Caco-2 (cell line): ENCODE data around the gene MEGF11. TPM values are rescaled to one million over a fixed set of nuclear protein-coding genes. Genes with fewer than 3 reads are reported as not detected.

Source experiments
- BruUV-seq: library from RNA; stranded (reverse); fragments of 400-500 nt; replicated peaks from 2 replicates; lab custom pipeline; 2021; lab: Mats Ljungman, UMichigan
- CTCF ChIA-PET: fragments of 300-600 bp; sonication (Branson Sonifier 250); formaldehyde crosslinking; loops from one replicate; lab custom pipeline; 2022; ENCODE audit warnings: antibody characterized with exemption; lab: Charles Lee
- POLR2A ChIA-PET: fragments of 300-600 bp; sonication (Branson Sonifier 250); formaldehyde crosslinking; loops from one replicate; lab custom pipeline; 2022; ENCODE audit warnings: antibody characterized with exemption; lab: Charles Lee
- DNase-seq, 2 experiments: peaks; one replicate each; pipeline versions ENCODE4 v3.0.0 to v3.0.0-alpha.2; 2020 to 2022
- H3K27me3 ChIP-seq: replicated peaks from 2 replicates; pipeline ENCODE4 v1.6.0; 2011; ENCODE audit warnings: low read length; ENCODE audit not compliant: control insufficient read depth, insufficient read depth
- H3K36me3 ChIP-seq: 2 replicates; pipeline ENCODE4 v1.5.1; 2011; ENCODE audit warnings: low read length; ENCODE audit not compliant: control insufficient read depth, insufficient read depth
- H3K4me1 ChIP-seq: fragments of 250-450 bp; sonication (Bioruptor Pico); 2 replicates; pipeline ENCODE4 v1.5.1; 2020; ENCODE audit warnings: mild to moderate bottlenecking
- H3K4me3 ChIP-seq: 2 replicates; pipeline ENCODE4 v1.5.1; 2011; ENCODE audit warnings: low read depth, mild to moderate bottlenecking, control low read depth, low read length
- H3K9me3 ChIP-seq: fragments of 250-450 bp; sonication (Bioruptor Pico); 2 replicates; pipeline ENCODE4 v1.5.1; 2020; ENCODE audit warnings: mild to moderate bottlenecking, moderate library complexity
- H3K27ac Mint-ChIP-seq: one replicate; pipeline ENCODE4 v1.8.0; 2022; ENCODE audit warnings: mixed read lengths; ENCODE audit not compliant: unreplicated experiment
- H3K27me3 Mint-ChIP-seq: one replicate; pipeline ENCODE4 v1.8.0; 2022; ENCODE audit warnings: mixed read lengths; ENCODE audit not compliant: insufficient read depth, unreplicated experiment
- H3K36me3 Mint-ChIP-seq: one replicate; pipeline ENCODE4 v1.8.0; 2022; ENCODE audit warnings: mild to moderate bottlenecking, mixed read lengths; ENCODE audit not compliant: insufficient read depth, unreplicated experiment
- H3K4me1 Mint-ChIP-seq: one replicate; pipeline ENCODE4 v1.8.0; 2022; ENCODE audit warnings: low read depth, mixed read lengths; ENCODE audit not compliant: unreplicated experiment
- H3K4me3 Mint-ChIP-seq: one replicate; pipeline ENCODE4 v1.8.0; 2022; ENCODE audit warnings: mild to moderate bottlenecking, moderate library complexity, mixed read lengths; ENCODE audit not compliant: unreplicated experiment
- H3K9me3 Mint-ChIP-seq: one replicate; pipeline ENCODE4 v1.8.0; 2022; ENCODE audit warnings: mixed read lengths; ENCODE audit not compliant: unreplicated experiment
- CTCF ChIP-seq, 2 experiments: fragments of 200-600 bp in 1 of 2; IDR thresholded peaks; 1 replicate in 1 of 2; 2 replicates in 1 of 2; pipeline versions ENCODE4 v1.5.1 to v1.8.0; 2011 to 2022; ENCODE audit warnings: antibody characterized with exemption in 1 of 2, control low read depth in 1 of 2, inconsistent platforms in 1 of 2, low read depth in 1 of 2, low read length in 1 of 2, mild to moderate bottlenecking in 1 of 2, moderate library complexity in 1 of 2; ENCODE audit not compliant: insufficient read depth in 1 of 2, severe bottlenecking in 1 of 2, unreplicated experiment in 1 of 2
- intact Hi-C: fragments of 100-400 bp; cut with micrococcal nuclease; formaldehyde crosslinking; loops from one replicate; pipeline ENCODE4 v1.10.0; 2022; ENCODE audit not compliant: unreplicated experiment
- total RNA-seq: library from RNA; stranded (reverse); gene quantifications from 2 replicates; pipeline ENCODE4 v1.2.3, GENCODE V29; 2022

The MEGF11 gene
- total RNA-seq, 1 experiment from 2014 or later, result 0.66 TPM

- Mint-ChIP-seq H3K9me3 (no peaks in the 10 kb centered on the region), H3K4me1 (peaks cover 6% of the 10 kb centered on the region), H3K27me3 (no peaks in the 10 kb centered on the region), H3K36me3 (peaks cover 31% of the 10 kb centered on the region), H3K27ac (no peak overlapping the region), H3K4me3 (no peak overlapping the region)
- ChIA-PET POLR2A (no interaction called here), CTCF (no interaction called here)
- Histone ChIP-seq H3K27me3 (no peaks in the 10 kb centered on the region), H3K4me1 (peaks cover 13% of the 10 kb centered on the region; the same call in 1 of the 2 replicates), H3K9me3 (no peaks in the 10 kb centered on the region), H3K36me3 (no peaks in the 10 kb centered on the region), H3K4me3 (no peak overlapping the region)
- BruUV-seq, result no TSS peak
- DNase-seq, result no peak
- intact Hi-C loops, result no loop called here
- TF ChIP-seq CTCF (IDR thresholded peaks at IDR 0.05; ENCODE audit: insufficient read depth in 1 of 2, low read depth in 1 of 2, low read length in 1 of 2, severe bottlenecking in 1 of 2, unreplicated experiment in 1 of 2), result no peak
Measured at GRCh38 chr15:66296186-66296585, 42.6 kb upstream of the MEGF11 start.

- no peaks in the 10 kb centered on the region for H3K27me3 ChIP-seq
- CTCF ChIA-PET, result interaction anchor here (1.0 to 2.6 kb wide), 2 partner anchors 204 to 300 kb away, joined by 3 to 8 read pairs; no protein-coding TSS in a partner anchor
- DNase-seq, result no peak
- no peak for TF ChIP-seq CTCF (IDR thresholded peaks at IDR 0.05; ENCODE audit: insufficient read depth in 1 of 2, low read depth in 1 of 2, low read length in 1 of 2, severe bottlenecking in 1 of 2, unreplicated experiment in 1 of 2)
- peaks cover 6% of the 10 kb centered on the region for H3K4me1 Mint-ChIP-seq
- peaks cover 31% of the 10 kb centered on the region for H3K36me3 Mint-ChIP-seq
- no peaks in the 10 kb centered on the region for H3K36me3 ChIP-seq
- H3K27ac Mint-ChIP-seq, result peak overlapping the region; percentile 86
- peak overlapping the region; percentile 91 for H3K4me3 Mint-ChIP-seq
- peak overlapping the region; percentile 72 for H3K4me3 ChIP-seq
- no peaks in the 10 kb centered on the region for H3K9me3 Mint-ChIP-seq
- H3K9me3 ChIP-seq, result no peaks in the 10 kb centered on the region
- peaks cover 13% of the 10 kb centered on the region; the same call in 1 of the 2 replicates for H3K4me1 ChIP-seq
- intact Hi-C loops, result no loop called here
- no TSS peak for BruUV-seq
- POLR2A ChIA-PET, result interaction anchor here (0.6 kb wide), 2 partner anchors 52 to 208 kb away, joined by 3 to 7 read pairs; no protein-coding TSS in a partner anchor
- no peaks in the 10 kb centered on the region for H3K27me3 Mint-ChIP-seq
Measured at GRCh38 chr15:66294932-66295235, 41.3 kb upstream of the MEGF11 start.

- Mint-ChIP-seq H3K4me1 (peaks cover 6% of the 10 kb centered on the region), H3K9me3 (no peaks in the 10 kb centered on the region), H3K27me3 (no peaks in the 10 kb centered on the region), H3K36me3 (peaks cover 31% of the 10 kb centered on the region), H3K4me3 (peak overlapping the region; percentile 91), H3K27ac (peak overlapping the region; percentile 86)
- BruUV-seq, result no TSS peak
- CTCF ChIA-PET, result interaction anchor here (1.0 to 2.6 kb wide), 2 partner anchors 204 to 300 kb away, joined by 3 to 8 read pairs; no protein-coding TSS in a partner anchor
- Histone ChIP-seq H3K9me3 (no peaks in the 10 kb centered on the region), H3K36me3 (no peaks in the 10 kb centered on the region), H3K4me3 (peak overlapping the region; percentile 72), H3K4me1 (peaks cover 13% of the 10 kb centered on the region; the same call in 1 of the 2 replicates), H3K27me3 (no peaks in the 10 kb centered on the region)
- intact Hi-C loops, result no loop called here
- TF ChIP-seq CTCF (IDR thresholded peaks at IDR 0.05; ENCODE audit: insufficient read depth in 1 of 2, low read depth in 1 of 2, low read length in 1 of 2, severe bottlenecking in 1 of 2, unreplicated experiment in 1 of 2), result no peak
- DNase-seq, result peak in 1 of 2 experiments; percentile 38
- POLR2A ChIA-PET, result interaction anchor here (0.5 to 0.6 kb wide), 4 partner anchors 53 to 208 kb away, joined by 3 to 7 read pairs (median 4); no protein-coding TSS in a partner anchor
Measured at GRCh38 chr15:66294157-66294931, 40.8 kb upstream of the MEGF11 start.
